ENCODE results near the gene GRM1.

Gene GRM1

DNA sequence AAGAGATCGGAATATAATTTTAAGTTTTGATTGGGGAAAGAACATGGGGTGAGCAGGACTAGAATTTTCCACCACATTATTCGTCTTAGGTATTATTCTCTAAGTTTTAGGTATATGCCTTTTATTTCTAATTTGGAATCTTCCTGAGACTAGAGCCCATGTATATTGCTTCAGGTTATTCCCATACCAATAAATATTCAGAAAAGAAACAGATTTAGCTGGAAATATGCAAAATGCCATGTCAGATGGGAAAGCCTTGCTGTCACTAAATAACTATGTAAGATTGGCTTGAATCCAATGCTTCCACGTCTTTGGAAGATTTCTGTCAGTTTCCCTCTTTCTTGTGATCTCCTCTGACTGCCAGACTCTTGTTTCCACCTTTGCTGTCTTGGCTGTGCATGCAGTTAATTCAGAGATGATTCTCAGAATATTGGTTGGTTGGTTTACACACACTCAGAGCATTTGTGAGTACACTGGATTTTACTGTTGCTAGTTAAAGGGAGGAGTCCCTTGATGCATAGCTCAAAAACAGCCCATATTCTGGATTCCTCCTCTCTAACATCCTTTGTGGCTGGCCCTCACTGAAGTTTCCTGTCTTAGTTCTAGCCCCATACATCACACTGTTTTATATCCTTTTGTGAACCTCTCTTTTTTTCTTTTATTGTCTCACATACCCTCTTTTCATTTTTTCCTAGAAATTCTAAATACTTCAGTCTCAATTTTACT, 64.3 kb downstream of the GRM1 start:
- H3K79me2 ChIP-seq (ENCODE audit: low read length), result no peaks in the 10 kb centered on the region
- H3K27ac ChIP-seq (ENCODE audit: low read length), result no peak overlapping the region
- H3K4me3 ChIP-seq (ENCODE audit: low read length), result no peak overlapping the region
- no peak overlapping the region for H3K9ac ChIP-seq (ENCODE audit: low read length)
- no peaks in the 10 kb centered on the region for H3K36me3 ChIP-seq (replicated peaks; ENCODE audit: low read depth, low read length)
- TF ChIP-seq, protein P1, sequence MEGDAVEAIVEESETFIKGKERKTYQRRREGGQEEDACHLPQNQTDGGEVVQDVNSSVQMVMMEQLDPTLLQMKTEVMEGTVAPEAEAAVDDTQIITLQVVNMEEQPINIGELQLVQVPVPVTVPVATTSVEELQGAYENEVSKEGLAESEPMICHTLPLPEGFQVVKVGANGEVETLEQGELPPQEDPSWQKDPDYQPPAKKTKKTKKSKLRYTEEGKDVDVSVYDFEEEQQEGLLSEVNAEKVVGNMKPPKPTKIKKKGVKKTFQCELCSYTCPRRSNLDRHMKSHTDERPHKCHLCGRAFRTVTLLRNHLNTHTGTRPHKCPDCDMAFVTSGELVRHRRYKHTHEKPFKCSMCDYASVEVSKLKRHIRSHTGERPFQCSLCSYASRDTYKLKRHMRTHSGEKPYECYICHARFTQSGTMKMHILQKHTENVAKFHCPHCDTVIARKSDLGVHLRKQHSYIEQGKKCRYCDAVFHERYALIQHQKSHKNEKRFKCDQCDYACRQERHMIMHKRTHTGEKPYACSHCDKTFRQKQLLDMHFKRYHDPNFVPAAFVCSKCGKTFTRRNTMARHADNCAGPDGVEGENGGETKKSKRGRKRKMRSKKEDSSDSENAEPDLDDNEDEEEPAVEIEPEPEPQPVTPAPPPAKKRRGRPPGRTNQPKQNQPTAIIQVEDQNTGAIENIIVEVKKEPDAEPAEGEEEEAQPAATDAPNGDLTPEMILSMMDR (IDR thresholded peaks at IDR 0.05; ENCODE audit: low read depth, low read length), result no peak
- TF ChIP-seq EZH2phosphoT487 (IDR thresholded peaks at IDR 0.05; ENCODE audit: low read depth), result no peak
- H3K27me3 ChIP-seq (ENCODE audit: low read depth, low read length), result no peaks in the 10 kb centered on the region
- H3K4me1 ChIP-seq (ENCODE audit: low read length), result no peaks in the 10 kb centered on the region
- no peaks in the 10 kb centered on the region for H3K9me3 ChIP-seq (ENCODE audit: insufficient read depth, low read length)
- no peak overlapping the region for H2AFZ ChIP-seq (ENCODE audit: low read depth, low read length)
- no peak overlapping the region for H3K4me2 ChIP-seq (ENCODE audit: low read length)
- no peaks in the 10 kb centered on the region for H4K20me1 ChIP-seq (ENCODE audit: insufficient read depth, low read length)

DNA sequence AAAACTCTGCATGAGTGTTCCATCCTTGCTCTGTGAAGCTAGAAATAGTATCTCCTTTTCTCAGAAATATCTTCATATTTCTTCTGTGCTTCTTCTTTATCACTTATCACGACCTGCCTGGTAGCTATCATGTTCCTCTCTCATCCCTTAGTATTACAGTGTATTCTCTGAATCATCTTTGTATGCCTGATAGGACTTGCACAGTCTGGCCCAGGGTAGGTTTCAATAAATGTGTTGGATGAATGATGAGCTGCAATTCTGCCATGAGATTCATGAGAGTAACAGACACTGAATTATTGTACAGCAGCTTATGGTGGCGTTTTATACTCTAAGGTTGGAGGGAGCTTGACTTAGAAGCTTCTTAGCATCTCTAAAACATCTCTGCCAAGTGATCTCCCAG, 66.6 kb downstream of the GRM1 start:
- Histone ChIP-seq H3K4me2 (ENCODE audit: low read length) (no peak overlapping the region), H3K27me3 (ENCODE audit: low read depth, low read length) (no peaks in the 10 kb centered on the region), H3K4me1 (ENCODE audit: low read length) (no peaks in the 10 kb centered on the region), H3K36me3 (replicated peaks; ENCODE audit: low read depth, low read length) (no peaks in the 10 kb centered on the region), H4K20me1 (ENCODE audit: insufficient read depth, low read length) (no peaks in the 10 kb centered on the region), H3K9ac (ENCODE audit: low read length) (no peak overlapping the region), H3K4me3 (ENCODE audit: low read length) (no peak overlapping the region), H3K79me2 (ENCODE audit: low read length) (no peaks in the 10 kb centered on the region), H3K9me3 (ENCODE audit: insufficient read depth, low read length) (no peaks in the 10 kb centered on the region), H2AFZ (ENCODE audit: low read depth, low read length) (no peak overlapping the region), H3K27ac (ENCODE audit: low read length) (no peak overlapping the region)
- no peak for TF ChIP-seq EZH2phosphoT487 (IDR thresholded peaks at IDR 0.05; ENCODE audit: low read depth)
- TF ChIP-seq, protein P1 (IDR thresholded peaks at IDR 0.05; ENCODE audit: low read depth, low read length), result no peak

DNA sequence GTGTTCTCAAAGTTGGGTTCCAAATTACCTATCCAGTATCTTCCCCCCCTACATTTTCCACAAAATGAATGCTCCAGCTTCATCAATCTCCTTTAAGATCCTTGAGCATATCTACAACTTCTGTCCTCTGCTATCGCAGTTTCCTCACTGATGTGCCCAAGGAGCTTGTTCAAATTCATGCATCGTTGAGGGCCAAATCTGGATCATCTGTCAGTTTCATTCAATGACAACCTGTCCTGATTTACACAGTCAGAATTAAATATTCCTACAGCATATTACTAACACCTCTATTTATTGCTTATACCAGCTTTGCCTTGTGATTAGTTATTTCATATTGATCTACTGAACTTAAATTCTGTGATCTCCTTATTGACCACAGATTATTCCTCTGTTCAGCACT, 68.7 kb downstream of the GRM1 start:
- Histone ChIP-seq H3K36me3 (replicated peaks; ENCODE audit: low read depth, low read length) (no peaks in the 10 kb centered on the region), H3K4me2 (ENCODE audit: low read length) (no peak overlapping the region), H3K9me3 (ENCODE audit: insufficient read depth, low read length) (no peaks in the 10 kb centered on the region), H2AFZ (ENCODE audit: low read depth, low read length) (no peak overlapping the region), H3K27ac (ENCODE audit: low read length) (no peak overlapping the region), H3K9ac (ENCODE audit: low read length) (no peak overlapping the region), H3K4me1 (ENCODE audit: low read length) (no peaks in the 10 kb centered on the region), H3K4me3 (ENCODE audit: low read length) (no peak overlapping the region), H3K27me3 (ENCODE audit: low read depth, low read length) (no peaks in the 10 kb centered on the region), H3K79me2 (ENCODE audit: low read length) (no peaks in the 10 kb centered on the region), H4K20me1 (ENCODE audit: insufficient read depth, low read length) (no peaks in the 10 kb centered on the region)
- no peak for TF ChIP-seq EZH2phosphoT487 (IDR thresholded peaks at IDR 0.05; ENCODE audit: low read depth)
- TF ChIP-seq, protein P1 (IDR thresholded peaks at IDR 0.05; ENCODE audit: low read depth, low read length), result no peak

DNA sequence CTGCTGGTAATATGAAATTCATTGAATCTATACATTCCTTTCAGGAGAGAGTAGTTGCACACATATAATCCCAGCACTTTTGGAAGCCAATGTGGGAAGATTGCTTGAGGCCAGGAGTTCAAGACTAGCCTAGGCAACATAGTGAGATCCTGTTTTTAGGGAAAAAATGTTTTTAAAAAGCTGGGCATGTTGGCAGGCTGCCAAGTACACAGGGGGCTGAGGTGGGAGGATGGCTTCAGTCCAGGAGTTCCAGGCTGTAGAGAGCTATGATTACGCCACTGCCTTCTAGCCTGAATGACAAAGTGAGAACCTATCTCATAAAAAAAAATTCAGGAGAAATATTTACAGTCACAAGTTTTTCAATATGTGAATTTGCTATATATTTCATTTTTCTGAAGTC, 71.9 kb downstream of the GRM1 start:
- Histone ChIP-seq H4K20me1 (ENCODE audit: insufficient read depth, low read length) (no peaks in the 10 kb centered on the region), H3K4me3 (ENCODE audit: low read length) (no peak overlapping the region), H3K4me2 (ENCODE audit: low read length) (no peak overlapping the region), H3K9ac (ENCODE audit: low read length) (no peak overlapping the region), H3K36me3 (replicated peaks; ENCODE audit: low read depth, low read length) (no peaks in the 10 kb centered on the region), H3K27ac (ENCODE audit: low read length) (no peak overlapping the region), H3K27me3 (ENCODE audit: low read depth, low read length) (no peaks in the 10 kb centered on the region), H3K9me3 (ENCODE audit: insufficient read depth, low read length) (no peaks in the 10 kb centered on the region), H3K4me1 (ENCODE audit: low read length) (no peaks in the 10 kb centered on the region), H2AFZ (ENCODE audit: low read depth, low read length) (no peak overlapping the region), H3K79me2 (ENCODE audit: low read length) (no peaks in the 10 kb centered on the region)
- TF ChIP-seq, protein P1 (IDR thresholded peaks at IDR 0.05; ENCODE audit: low read depth, low read length), result no peak
- TF ChIP-seq EZH2phosphoT487 (IDR thresholded peaks at IDR 0.05; ENCODE audit: low read depth), result no peak

All from OCI-LY3 (cell line).